Hematopoietic multipotent progenitor cell treated with erythropoietin and hydrocortisone succinate and interleukin-3 and kit ligand, for 4 days (in vitro differentiated cells): ENCODE measurements around the gene CMPK1.
"Not testable (repeated sequence)": the region's sequence is repeated elsewhere in the genome, so short reads cannot be mapped to it uniquely, and the experiment has no call there.

Source experiments
- DNase-seq: peaks from one replicate; pipeline ENCODE4 v3.0.0-alpha.2; 2015

CMPK1 gene

DNA sequence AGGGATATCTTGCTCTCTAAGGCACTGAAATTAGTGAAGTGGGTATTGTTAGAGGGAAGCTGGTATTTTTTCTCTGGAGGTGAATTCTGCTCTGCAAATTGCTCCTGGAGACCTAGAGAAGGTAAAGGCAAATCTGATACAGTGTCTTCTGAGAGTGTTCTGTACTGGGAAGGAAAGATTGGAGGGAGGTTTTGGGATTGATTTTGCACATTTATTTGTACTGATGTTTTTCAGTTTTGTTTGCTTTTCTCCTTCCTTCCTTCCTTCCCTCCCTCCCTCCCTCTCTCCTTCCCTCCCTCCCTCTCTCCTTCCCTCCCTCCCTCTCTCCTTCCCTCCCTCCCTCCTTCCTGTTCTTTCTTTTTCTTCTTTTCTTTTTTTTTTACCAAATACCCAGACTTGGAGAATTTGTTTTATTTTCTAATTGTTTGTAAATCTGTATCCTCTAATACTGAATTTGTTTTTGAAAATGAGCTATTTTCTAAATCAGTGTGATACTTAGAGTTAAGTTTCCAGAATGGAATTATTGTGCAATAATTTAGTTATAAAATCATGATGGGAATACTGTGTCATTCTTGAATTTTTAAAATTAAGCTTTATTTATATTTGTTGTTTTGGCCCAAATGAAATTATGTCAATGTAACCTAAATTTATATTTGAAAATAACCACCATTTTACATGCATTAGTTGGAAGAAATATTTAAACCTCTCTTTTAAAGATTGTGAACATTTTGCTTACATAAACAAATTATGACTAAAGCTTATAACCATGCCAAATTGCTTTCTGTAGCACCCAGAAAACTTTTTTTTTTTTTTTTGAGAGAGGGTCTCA, 4.9 kb downstream of the CMPK1 start:
- no peak for DNase-seq

DNA sequence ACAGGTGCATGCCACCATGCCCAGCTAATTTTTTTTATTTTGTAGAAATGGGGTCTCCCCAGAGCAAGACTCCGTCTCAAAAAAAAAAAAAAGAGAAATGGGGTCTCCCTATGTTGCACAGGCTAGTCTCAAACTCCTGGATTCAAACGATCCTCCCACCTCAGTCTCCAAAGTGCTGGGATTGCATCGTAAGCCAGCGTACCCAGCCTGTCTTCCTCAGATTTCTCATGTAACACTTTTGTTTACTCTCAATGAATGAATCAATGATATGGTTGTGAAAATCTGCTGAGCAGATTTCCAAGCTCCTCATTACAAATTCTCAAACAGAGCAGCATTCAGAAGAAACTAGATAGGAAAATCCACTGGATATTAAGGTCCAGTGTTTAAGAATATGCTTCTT, 6.6 kb downstream of the CMPK1 start:
- no peak for DNase-seq

DNA sequence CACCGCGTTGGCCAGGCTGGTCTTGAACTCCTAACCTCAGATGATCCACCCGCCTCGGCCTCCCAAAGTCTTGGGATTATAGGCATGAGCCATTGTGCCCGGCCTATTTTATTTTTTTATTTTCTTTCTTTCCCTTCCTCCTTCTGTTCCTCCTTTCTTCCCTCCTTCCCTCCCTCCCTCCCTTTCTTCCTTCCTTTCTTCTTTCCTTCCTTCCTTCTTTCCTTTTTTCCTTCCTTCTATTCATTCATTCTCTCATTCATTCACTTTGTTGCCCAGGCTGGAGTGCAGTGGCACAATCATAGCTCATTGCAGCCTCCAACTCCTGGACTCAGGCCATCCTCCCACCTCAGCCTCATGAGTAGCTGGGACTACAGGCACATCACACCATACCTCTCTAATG, 13.4 kb downstream of the CMPK1 start:
- not testable (repeated sequence) for DNase-seq

DNA sequence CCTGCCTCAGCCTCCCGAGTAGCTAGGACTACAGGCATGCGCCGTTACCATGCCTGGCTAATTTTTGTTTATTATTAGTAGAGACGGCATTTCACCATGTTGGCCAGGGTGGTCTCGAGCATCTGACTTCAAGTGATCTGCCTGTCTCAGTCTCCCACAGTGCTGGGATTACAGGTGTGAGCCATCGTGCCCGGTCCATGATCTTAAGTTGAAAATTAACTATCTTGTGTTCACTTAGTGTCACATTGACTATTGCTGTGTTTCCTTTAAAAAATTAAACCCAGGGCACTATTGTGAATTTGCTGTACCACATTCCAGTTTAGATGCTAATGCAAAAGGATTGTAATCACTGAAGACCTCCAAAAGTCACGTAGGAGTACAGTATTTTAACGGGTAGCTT, 14.1 kb downstream of the CMPK1 start:
- no peak for DNase-seq

DNA sequence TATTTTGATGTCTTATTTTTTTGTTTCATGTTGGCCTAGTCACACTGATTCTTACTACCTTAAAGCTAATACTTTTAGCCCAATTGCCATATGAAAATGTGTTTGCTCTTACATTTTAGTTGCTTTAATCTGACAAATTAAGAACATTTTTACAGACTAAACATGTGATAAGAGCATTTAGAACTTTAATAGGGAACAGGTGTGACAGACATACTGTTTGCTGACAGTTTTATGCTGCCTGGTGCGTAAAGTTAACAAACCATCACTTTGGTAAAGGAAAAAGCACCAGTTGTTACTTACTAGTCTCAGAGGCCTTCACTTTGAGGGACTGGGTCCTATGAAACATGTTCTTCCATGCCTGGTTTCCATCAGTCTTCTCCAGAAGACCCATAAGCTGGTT, 14.7 kb downstream of the CMPK1 start:
- DNase-seq: no peak

DNA sequence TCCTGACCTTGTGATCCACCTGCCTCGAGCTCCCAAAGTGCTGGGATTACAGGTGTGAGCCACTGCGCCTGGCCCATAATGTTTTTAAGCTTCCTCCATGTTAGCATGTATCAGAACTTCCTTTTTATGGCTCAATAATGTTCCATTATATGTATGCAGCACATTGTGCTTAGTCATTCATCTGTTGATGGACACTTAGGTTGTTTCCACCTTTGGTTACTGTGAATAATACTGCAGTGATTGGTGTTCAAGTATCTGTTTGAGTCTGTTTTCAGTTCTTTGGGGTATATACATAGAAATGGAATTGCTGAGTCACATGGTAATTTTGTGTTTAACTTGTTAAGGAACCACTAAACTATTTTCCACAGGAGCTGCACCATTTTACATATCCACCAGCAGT, 17.7 kb downstream of the CMPK1 start:
- peak; percentile 28 for DNase-seq

DNA sequence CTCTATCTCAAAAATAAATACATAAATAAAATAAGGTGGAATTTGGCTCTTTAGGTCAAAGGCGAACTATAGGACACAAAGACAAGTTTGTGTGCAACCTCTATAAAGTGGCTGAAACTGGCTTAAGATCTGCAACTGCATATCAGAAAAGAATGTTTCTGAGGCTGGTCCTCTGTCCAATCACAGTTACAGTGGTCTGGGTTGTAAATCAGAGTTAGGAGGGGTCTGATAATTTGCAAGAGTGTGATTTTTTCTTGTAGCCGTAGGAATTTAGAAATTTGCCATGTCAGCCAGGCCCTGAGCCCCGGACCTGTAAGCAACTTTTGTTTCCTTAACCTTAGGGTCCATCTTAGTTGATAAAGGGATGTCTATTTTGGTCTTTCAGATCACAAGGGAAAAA, 27.8 kb downstream of the CMPK1 start:
- DNase-seq: no peak

DNA sequence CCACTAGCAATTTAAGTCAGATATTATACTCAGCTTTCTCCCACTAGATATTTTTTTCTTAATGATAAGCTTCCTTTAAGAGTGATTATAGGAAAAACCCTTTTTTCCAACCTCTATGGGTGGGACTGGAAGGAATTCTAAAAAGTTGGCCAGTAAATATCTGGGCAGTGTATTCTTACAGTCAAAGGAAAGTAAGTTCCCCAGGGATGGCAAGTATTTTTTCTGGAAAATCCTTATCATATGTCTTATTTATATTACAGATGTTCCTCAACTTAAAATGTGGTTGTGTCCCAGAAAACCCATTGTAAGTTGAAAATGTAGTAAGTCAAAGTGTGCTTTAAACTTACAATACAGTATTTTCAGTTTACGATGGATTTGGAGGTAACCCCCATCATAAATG, 29.2 kb downstream of the CMPK1 start:
- DNase-seq: no peak

DNA sequence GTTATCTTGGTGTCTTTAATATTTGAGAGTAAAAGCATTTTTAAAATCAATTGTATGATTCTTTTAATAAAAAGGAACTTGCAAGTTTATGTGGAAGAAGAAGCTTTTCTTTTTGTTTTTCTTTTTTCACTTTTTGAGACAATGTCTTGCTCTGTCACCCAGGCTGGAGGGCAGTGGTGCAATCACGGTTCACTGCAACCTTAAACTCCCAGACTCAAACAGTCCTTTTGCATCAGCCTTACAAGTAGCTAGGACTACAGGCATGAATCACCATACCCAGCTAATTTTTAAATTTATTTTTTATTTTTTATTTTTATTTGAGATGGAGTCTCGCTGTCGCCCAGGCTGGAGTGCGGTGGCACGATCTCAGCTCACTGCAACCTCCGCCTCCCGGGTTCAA, 34.1 kb downstream of the CMPK1 start:
- no peak for DNase-seq

DNA sequence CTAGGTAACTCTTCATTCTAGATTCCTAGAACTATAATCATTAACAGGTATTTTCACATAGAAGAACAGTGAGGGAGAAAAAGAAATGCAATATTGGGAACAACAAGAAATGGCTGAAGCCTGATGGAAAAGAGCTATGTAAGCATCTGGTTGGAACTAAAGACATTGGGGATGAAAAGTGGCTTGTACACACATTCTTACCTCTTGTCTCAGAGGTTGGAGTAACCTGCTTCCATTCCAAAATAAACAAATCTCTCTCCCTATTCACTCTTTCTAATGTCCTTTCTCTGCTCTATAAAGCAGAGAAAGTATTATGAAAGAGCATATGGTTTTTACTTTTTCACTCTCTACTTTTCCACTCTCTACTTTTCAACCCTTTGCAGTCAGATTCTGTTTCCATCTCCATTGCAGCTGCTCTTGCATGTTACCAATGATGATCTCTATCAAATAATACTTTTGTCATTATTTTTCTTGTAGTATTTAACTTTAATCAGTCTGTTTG, 37.5 kb downstream of the CMPK1 start:
- no peak for DNase-seq

DNA sequence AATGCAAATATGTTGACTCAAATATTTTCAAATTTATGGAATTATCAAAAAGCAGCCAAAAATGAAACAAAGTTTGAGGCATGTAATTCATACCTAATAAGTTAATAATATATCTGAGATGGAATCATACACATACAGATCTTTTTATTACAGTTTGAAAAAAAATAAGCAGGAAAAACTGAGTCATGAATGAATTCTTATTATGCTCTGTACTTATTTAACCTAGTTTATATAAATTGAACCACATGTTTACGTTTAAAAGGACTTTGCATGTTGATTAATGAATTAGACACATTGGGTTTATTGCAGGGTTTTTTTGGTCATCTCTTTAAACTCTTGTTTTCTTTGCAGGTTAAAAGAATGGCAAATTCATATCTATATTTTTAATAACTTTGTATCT, 40.9 kb downstream of the CMPK1 start:
- no peak for DNase-seq

DNA sequence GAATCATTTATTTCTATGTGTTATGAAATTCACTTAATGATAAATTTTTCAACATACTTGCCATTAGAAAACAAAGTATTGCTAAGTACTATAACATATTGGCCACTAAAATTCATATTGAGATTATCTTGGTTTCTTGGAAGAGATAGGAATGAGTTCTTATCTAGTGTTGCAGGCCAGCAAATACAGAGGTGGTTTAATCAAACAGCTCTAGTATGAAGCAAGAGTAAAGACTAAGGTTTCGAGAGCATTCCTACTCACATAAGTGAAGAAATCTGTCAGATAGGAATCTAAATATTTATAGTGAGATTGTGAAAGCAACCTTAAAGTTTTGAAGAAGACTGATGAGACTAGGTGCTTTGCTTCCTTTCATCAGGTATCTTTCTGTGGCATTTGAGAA, 44.6 kb downstream of the CMPK1 start:
- peak; percentile 59 for DNase-seq

DNA sequence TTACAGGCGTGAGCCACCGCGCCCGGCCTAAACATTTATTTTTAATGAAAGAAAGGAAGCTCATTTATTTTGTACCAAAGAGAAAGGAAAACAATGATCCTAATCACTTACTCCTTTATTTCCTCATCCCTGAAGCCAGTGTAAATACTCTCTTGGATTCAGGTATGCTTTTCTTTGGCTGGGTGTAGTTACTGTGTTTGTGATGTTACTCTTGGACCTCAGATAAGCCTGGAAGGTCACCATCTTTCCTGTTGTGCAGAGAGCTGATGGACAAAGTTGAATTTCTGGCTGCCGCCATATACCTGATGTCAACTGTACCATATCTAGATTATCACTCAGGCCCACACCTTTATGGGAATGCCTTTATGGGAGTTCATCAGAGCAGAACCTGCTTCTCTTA, 47.1 kb downstream of the CMPK1 start:
- DNase-seq: no peak

DNA sequence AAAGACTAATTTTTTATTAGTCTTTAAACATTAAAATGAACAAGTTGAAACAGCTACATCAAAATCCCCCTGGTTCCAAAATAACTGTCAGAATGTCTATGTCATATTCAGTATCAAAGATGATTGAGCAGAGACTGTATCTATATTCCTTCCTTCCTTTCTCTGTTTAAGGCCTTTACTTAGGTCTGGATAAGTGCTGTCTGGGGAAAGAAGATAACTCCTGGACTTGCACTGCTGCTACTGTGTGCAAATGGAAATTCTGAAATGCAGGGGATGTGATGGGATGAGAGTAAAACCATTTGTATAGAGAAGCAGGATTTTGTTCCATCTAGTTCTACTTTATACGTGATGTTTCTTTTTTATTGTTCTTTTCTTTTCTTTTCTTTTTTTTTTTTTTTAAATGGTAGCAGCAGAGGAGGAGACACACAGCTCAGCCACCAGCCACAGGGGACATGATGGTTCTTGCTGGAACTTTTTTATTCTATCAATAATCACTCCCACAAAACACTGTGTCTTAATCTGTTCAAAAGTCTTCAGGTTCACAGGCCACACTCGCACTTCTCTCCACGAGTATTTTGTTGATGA, 48.9 kb downstream of the CMPK1 start:
- DNase-seq: peak; percentile 56

DNA sequence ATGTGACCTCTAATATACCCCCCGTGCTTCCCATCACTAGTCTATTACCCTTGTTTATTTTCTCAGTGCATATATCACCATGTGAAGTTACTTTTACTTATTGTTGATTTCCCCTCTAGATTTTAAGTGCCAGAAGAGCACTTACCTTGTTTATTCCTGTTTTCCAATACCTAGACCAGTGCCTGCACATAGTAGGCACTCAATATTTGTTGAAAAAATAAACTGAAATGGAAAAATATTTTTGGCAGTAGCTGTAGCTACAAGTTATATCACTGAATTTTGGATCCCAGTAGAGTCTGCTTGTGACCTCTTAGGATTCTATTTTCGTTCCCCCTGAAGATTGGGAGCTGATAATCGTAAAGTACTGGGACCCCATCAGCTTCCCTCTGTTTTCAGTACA, 50.5 kb downstream of the CMPK1 start:
- no peak for DNase-seq

DNA sequence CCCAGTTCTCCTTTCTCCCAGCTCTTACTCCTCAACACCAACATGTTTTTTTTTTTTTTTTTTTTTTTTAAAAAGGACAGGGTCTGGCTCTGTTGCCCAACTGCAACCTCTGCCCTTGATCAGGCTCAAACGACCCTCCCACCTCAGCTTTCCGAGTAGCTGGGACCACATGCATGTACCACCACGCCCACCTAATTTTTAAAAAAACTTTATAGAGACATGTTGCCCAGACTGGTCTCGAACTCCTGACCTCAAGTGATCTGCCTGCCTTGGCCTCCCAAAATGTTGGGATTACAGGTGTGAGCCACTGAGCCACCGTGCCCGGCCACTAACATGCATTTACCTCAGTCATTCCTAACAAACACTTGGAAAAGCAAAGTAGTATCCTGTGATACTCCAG, 51.4 kb downstream of the CMPK1 start:
- DNase-seq: no peak

DNA sequence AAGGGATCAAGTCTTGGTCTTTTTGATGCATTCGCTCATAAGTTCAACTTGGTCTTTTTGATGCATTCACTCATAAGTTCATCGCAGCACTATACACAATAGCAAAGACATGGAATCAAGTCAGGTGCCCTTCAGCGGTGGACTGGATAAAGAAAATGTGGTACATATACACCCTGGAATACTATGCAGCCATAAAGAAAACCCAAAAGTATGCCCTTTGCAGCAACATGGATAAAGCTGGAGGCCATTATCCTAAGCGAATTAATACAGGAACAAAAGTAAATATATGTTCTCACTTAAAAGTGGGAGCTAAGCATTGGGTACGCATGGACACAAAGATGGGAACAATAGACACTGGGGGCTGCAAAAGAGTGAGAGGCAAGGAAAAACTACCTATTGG, 52.7 kb downstream of the CMPK1 start:
- DNase-seq: no peak

DNA sequence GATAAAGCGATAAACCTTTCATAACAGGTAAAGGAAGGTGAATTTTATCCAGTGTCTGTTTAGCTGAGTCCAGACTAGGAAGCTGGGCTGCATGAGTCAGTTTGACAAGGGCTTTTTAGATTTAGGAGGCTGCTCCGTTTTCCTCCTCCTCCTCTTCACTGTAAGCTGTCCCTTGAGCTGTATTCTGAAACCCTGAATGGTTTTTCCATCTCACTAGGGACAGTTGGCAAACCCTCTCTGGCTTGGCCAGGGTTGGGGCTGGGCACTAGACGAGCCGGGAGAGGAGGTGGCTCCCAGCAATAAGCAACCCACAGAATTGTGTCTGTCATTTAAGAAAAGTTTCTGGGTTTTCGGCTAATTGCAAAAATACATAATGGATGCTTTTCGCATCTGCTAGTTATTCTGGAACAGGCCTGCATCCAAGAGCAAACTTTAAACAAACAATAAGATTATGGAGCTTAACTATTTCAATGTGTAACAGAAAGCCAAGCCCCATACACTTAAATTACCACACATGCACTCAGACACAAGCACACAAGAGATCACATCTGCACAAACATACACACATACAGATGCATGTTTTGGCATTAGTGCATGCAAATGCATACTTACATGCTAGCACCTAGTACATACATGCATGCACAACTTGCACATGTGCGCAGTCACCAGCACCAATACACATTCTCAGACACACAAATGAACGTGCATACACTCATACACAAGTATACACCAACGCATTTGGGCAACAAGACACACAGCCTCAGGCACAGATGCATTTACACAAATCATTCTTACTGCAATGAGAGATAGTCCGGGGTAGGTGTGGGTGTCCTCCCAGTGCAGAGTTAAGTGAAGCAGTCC, 54.7 kb downstream of the CMPK1 start:
- no peak for DNase-seq

DNA sequence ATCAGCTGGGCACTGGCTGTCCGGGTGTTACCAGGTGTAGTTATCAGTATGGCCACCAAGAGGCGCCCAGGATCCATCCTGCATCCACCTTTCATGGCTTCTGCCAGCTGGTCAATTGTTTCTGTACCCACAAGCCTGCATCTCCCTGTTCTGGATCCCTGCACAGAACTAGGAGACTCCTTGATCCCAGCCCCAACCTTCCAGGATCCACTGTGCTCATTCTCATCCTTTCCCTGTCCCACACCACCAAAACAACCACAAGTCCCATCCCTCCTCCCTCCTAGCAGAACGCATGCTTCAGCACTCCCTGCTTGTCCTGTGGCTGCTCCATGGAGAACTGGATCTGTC, 55.3 kb downstream of the CMPK1 start:
- peak; percentile 80 for DNase-seq

DNA sequence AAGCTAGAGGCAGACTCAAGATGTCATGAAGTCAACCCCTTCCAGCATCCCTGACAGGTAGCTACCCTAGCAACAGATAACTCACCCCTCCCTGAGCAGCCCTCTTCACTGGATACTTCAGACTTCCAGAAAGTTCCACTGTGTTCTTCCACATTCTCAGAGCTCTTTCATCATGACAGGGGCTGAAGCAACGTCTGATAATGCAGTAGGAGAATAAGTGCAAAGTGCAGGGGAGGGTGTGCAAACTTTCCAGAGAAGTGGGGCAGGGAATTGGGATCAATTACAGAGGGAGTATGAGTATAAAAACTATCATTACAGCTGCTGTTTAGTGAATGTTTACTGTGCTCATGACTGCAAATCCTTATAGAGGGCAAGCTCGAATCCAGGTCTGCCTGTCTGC, 56.1 kb downstream of the CMPK1 start:
- no peak for DNase-seq

DNA sequence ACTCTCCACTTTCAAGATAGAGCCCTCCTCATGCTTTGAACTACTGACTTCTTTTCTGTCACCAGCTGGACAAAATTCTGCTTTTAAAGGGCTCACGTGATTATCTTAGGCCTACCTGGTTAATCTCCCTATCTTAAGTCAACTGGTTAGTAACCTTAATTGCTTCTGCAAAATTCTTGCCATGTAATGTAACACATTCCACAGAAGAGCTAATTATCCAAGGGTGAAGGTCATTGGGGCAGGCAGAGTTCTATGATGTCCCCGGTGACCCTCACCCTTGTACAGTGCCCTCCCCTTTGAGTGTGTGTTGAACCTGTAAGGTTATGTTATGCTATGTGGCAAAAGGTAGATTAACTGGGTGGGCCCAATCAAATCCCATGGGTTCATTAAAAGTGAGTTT, 57.3 kb downstream of the CMPK1 start:
- no peak for DNase-seq

DNA sequence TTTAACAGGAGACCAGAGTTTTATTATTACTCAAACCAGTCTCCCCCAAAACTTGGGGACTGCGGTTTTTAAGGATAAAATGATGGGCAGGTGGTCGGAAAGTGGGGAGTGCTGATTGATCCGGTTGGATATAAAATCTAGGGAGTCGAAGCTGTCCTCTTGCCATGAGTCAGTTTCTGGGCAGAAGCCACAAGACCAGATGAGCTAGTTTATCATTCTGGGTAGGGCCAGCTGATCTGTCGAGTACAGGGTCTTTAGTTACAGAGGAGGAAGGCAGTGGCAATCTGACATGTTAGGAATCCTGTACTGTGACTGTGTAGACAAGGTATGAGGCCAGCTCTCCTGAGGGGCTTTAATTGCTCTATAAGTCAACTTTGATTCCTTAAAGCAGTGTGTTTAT, 59.6 kb downstream of the CMPK1 start:
- no peak for DNase-seq

DNA sequence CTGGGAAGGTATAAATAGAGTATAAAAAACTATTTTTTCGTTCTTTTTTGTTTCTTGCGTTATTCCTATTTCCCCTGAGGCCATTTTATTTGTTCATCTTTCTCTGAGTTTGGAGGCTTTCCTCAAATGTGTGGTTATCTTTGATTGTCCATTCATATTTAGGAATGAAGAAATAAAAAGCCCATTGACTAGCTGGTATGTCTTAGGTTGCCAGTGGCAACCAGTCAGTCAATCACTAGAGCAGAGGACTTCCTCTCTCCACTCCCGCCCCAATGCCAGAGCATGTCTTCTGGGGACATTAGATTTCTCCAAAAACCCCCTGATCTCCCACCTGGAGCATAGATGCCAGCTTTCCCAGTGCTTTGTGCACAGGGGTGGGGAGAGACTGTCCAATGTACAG, 61.8 kb downstream of the CMPK1 start:
- no peak for DNase-seq

DNA sequence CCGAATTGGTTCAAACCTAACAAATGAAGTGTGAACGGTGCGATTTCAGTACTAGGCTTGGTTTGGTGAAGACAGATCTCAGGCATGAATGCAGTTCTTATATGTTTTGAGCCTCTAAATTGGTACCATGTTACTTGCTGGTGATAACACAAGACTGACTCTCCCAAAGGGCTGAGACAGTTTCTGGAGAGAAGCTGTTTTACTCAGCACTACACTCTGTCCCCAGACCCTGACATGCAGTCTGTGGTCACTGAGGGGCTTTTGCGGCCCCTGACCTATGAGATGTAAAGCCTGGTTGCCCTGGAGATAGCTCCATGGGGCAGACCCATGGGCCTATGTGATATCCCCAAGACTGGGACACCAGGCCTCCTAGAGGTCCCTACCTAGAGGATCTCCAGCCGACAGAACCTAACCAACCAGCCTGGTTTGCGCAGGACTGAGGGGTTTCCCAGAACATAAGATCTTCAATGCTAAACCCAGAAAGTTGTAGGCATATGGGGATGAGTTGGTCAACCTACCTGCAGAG, 63.1 kb downstream of the CMPK1 start:
- no peak for DNase-seq
